Measurements from ENCODE around the gene ZNRF1. TPM values are rescaled to one million over a fixed set of nuclear protein-coding genes. Genes with fewer than 3 reads are reported as not detected.
A peak's percentile ranks its signal among the peaks of the same experiment; 100 is the strongest.

ZNRF1 gene
- total and polyA plus RNA-seq, 2 of the 4 experiments (the other 2 are of a cell fraction), result 8.2 to 20.7 TPM

- Histone ChIP-seq H3K9me1 (ENCODE audit: insufficient read depth, low read length) (peaks cover 25% of the 10 kb centered on the region), H3K27me3 (ENCODE audit: control insufficient read depth, insufficient read depth, low read length) (no peaks in the 10 kb centered on the region), H4K20me1 (ENCODE audit: insufficient read depth, low read length) (peaks cover 10% of the 10 kb centered on the region), H2AK5ac (ENCODE audit: low read depth, low read length) (peak overlapping the region; percentile 97), H3K79me1 (ENCODE audit: low read depth in 1 of 2, low read length in 2 of 2) (peaks cover 16 to 62% of the 10 kb centered on the region in 2 experiments), H2BK20ac (ENCODE audit: low read depth, low read length) (peak overlapping the region; percentile 89), H3K27ac (ENCODE audit: insufficient read depth, low read length) (peak overlapping the region; percentile 34; the same call in 1 of the 2 replicates), H2BK120ac (ENCODE audit: low read depth, low read length) (peak overlapping the region; percentile 33; the same call in 1 of the 2 replicates), H4K5ac (ENCODE audit: low read depth, low read length) (peak overlapping the region; percentile 43), H2BK15ac (ENCODE audit: low read depth, low read length) (peak overlapping the region; percentile 73; the same call in 1 of the 3 replicates), H3K14ac (replicated peaks; ENCODE audit: low read depth, low read length) (peak overlapping the region; percentile 37), H3K9me3 (ENCODE audit: control insufficient read depth, insufficient read depth, low read length) (no peaks in the 10 kb centered on the region), H3K18ac (ENCODE audit: low read depth, low read length) (peak overlapping the region; percentile 62), H3K4me3 (ENCODE audit: insufficient read depth, low read depth, low read length) (no peak overlapping the region), H3K4me1 (ENCODE audit: control insufficient read depth, insufficient read depth, low read length) (peaks cover 49% of the 10 kb centered on the region), H3K4me2 (ENCODE audit: low read depth, low read length) (peak overlapping the region; percentile 17; the same call in 1 of the 2 replicates), H4K91ac (ENCODE audit: insufficient read depth, low read depth, low read length) (peak overlapping the region; percentile 78), H4K8ac (ENCODE audit: low read depth in 2 of 2, low read length in 2 of 2) (peak overlapping the region; percentile 22 to 67; a peak in 2 of 4 replicates), H2AFZ (replicated peaks; ENCODE audit: low read length, poor library complexity) (peak overlapping the region; percentile 9), H3K36me3 (ENCODE audit: control insufficient read depth, insufficient read depth, low read length) (no peaks in the 10 kb centered on the region; the same call in 1 of the 2 replicates), H3K4ac (ENCODE audit: low read depth, low read length) (peak overlapping the region; percentile 82), H3K56ac (ENCODE audit: extremely low read depth, insufficient read depth, low read length) (no peak overlapping the region), H2BK5ac (ENCODE audit: low read depth, low read length, poor library complexity, severe bottlenecking) (peak overlapping the region; percentile 28), H3K23ac (ENCODE audit: low read depth, low read length) (no peak overlapping the region), H3K9ac (ENCODE audit: low read depth, low read length) (no peak overlapping the region), H2AK9ac (replicated peaks; ENCODE audit: low read depth, low read length, poor library complexity) (peak overlapping the region; percentile 47)
- CTCF ChIA-PET, result no interaction called here
- intact Hi-C loops (cut with micrococcal nuclease) (no loop called here), dilution Hi-C loops (cut with HindIII; ENCODE audit: low sequenced_read_pairs, unreplicated experiment) (no loop called here), in situ Hi-C loops (cut with MboI; ENCODE audit: low sequenced_read_pairs) (loop anchor here (5.0 kb wide), 1 partner anchor 105 kb away; no protein-coding TSS in a partner anchor)
- 79% methylated on average over 4 of the region's 10 CpGs; no CpG with 5 or more reads in 1 of the 2 experiments for WGBS, 2 experiments (ENCODE audit: extremely low coverage in 2 of 2, insufficient read length in 1 of 2)
- DNase-seq, result no peak
- ATAC-seq (ENCODE audit: low read depth), result no peak
- POLR2A ChIA-PET (ENCODE audit: unreplicated experiment), result interaction anchor here (0.6 kb wide), 1 partner anchor 19 kb away, joined by 6 read pairs; no protein-coding TSS in a partner anchor
- BruUV-seq (replicated peaks), result no TSS peak
- TF ChIP-seq RAD21 (IDR thresholded peaks at IDR 0.05; ENCODE audit: low read length), result no peak
Measured at GRCh38 chr16:75107505-75107904, 108.7 kb downstream of the ZNRF1 start.
